Stimulated activated CD4-positive, alpha-beta T cell treated with anti-CD3 and anti-CD28 coated beads, Interleukin-2, amount 100 ng/mL, for 48 hours (primary cell): ENCODE data around the gene CALR3.
"Not testable (repeated sequence)": the region's sequence is repeated elsewhere in the genome, so short reads cannot be mapped to it uniquely, and the experiment has no call there.

Source experiments
- DNase-seq, 2 donors: peaks; one replicate each; pipeline ENCODE4 v3.0.0-alpha.2; 2020

CALR3 gene

GRCh38 chr19:16486476-16486875 is 9.5 kb downstream of the CALR3 start:
- DNase-seq: not testable (repeated sequence)

DNA sequence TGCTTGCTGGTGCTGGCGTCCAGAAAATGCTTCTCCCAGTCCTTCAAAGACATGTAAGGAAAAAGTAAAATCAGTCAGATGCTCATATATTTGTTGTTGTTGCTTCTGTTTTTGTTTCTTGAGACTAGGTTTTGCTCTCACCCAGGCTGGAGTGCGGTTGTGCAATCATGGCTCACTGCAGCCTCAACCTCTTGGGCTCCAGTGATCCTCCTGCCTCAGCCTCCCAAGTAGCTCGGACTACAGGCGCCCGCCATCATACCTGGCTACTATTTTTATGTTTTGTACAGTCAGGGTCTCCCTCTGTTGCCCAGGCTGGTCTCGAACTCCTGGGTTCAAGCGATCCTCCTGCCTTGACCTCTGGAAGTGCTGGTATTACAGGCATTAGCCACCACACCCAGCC is 13.2 kb downstream of the CALR3 start:
- DNase-seq: no peak

DNA sequence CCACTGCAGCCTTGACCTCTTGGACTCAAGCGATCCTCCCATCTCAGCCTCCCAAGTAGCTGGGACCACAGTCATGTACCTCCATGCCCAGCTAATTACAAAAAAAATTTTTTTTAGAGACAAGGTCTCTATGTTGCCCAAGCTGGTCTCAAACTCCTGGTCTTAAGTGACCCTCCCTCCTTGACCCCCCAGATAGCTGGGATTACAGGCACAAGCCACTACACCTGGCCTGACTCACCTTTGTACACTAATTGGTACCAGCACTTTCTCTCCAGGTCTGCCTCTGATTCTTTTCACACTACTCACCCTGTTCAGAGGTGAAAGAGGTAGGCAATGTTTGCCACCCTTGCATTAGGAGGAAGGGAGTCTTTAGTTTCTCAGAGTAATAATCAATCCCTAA is 18.7 kb downstream of the CALR3 start:
- no peak for DNase-seq

GRCh38 chr19:16476401-16476800 is 19.6 kb downstream of the CALR3 start:
- no peak for DNase-seq

DNA sequence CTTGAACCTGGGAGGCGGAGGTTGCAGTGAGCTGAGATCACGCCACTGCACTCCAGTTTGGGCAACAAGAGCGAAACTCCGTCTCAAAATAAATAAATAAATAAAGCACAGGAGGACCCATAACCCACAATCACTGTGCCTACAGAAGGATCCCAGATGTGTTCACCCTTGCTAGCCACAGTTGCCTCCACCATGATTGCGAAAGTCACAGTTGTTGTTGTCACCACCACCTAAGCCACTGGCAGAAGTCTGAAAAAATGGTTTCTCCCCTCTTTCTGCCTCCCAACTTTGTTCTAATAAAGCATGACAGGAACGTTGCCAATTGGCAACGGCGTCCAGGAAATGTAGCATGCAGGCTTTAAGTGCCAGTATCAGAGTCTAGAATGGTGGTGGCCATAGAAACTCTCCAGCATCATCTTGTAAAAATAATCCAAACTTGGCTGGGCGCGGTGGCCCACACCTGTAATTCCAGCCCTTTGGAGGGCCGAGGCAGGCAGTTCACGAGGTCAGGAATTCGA is 22.0 kb downstream of the CALR3 start:
- no peak for DNase-seq

- no peak for DNase-seq
Observed at GRCh38 chr19:16472992-16473391, 23.0 kb downstream of the CALR3 start.

DNA sequence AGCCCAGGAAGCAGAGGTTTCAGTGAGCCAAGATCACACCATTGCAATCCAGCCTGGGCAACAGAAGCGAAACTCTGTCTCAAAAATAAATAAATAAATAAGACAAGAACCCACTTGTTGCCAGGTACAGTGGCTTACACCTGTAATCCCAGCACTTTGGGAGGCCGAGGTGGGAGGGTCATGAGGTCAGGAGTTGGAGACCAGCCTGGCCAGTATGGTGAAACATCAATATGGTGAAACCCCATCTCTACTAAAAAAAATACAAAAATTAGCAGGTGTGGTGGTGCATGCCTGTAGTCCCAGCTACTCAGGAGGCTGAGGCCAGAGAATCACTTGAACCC is 23.4 kb downstream of the CALR3 start:
- DNase-seq: not testable (repeated sequence)

DNA sequence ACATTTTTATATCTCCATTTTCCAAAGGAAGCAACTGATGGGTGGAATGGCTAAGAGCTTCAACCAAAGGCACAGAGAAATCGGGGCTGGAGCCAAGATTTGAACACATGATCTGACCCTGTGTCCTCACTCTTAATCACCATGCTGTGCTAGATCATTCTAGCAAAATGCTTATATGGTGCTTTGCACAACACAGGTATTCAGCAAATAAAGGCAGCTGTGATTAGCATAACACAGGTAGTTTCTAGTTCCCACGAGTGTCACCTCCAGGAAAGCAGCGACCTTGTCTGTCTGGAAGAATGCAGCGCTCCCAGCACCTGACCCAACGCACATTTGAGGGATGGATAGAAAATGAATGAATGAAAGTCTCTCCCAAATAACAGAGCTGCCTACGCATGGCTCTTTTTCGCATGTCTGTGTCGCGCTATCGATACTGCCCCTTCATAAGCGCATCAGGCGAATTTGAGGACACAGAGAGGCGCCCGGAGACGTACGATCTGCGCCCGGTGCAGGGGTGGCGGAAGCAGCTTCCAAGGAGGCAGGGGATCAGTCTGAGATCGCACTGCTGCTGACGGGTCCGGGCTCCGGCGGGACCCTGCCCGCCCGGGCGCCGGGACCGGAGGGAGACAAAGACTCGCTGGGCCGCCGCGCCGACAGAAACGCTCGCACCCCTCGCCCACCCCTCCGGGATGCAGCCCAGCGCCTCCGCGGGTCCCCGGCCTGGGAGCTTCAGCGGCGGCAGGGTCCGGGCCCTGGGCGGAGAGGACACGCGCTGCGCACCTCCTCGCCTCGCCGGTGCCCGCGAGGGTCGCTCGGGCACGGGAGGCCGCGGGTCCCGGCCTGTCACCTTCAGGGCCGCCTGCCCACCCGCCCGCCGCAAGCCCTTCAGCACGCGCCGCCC is 24.8 kb downstream of the CALR3 start:
- peak in 1 of 2 donors; percentile 23 for DNase-seq

DNA sequence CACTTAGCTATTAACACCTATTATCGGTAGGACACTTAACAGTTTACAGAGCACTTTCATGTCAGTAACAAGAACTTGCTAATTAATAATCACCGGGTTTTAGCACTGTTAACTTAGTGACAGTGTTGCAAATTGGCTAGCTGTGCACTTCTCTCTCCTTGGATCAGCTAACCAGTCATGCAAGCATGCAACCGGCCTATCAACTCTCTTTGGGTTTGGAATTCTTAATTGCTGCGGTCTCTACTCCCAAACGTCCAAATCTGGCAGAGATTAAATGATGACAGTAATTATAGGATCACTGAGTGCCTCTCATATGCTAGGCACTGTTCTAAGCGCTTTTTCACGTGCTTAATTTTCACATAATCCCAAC is 25.4 kb downstream of the CALR3 start:
- DNase-seq: no peak

DNA sequence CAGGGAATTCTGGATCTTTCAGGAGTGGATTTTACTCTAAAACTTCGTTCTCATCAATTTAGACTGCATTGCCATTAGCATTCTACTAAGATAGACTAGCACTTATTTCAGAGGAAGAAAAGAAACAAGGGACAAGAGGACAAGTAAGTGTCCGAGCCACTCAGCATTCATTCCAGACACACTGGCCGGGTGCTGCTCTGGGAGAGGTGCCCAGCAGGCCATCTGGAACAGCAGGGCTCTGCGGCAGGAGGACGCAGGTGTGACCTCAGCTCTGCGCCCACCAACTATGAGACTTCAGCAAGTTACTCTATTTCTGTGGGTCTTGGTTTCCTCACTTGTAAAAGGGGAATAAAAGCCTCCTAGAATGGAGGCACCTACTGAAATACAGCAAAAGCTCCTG is 28.4 kb downstream of the CALR3 start:
- no peak for DNase-seq

DNA sequence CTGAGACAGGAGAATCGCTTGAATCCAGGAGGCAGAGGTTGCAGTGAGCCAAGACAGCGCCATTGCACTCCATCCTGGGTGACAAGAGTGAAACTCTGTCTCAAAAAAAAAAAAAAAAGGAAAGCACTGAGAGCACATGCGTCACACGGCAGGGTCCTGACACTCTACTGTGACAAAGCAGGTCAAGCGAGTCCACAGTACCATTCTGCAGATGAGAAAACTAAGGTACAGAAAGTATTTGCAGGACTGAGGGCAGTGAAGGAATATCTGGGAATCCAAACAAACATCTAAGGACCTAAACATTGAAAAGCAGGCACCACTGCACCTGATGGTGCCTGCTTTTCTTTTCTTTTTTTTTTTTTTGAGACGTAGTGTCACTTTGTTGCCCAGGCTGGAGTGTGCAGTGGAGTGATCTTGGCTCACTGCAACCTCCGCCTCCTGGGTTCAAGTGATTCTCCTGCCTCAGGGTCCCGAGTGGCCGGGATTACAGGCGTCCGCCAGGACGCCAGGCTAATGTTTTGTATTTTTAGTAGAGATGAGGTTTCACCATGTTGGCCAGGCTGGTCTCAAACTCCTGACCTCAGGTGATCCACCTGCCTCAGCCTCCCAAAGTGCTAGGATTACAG is 29.1 kb downstream of the CALR3 start:
- not testable (repeated sequence) for DNase-seq

- DNase-seq: no peak
Observed at GRCh38 chr19:16465239-16465638, 30.7 kb downstream of the CALR3 start.

GRCh38 chr19:16463991-16464575 is 31.9 kb downstream of the CALR3 start:
- DNase-seq: no peak

GRCh38 chr19:16463341-16463990 is 32.5 kb downstream of the CALR3 start:
- DNase-seq: no peak

DNA sequence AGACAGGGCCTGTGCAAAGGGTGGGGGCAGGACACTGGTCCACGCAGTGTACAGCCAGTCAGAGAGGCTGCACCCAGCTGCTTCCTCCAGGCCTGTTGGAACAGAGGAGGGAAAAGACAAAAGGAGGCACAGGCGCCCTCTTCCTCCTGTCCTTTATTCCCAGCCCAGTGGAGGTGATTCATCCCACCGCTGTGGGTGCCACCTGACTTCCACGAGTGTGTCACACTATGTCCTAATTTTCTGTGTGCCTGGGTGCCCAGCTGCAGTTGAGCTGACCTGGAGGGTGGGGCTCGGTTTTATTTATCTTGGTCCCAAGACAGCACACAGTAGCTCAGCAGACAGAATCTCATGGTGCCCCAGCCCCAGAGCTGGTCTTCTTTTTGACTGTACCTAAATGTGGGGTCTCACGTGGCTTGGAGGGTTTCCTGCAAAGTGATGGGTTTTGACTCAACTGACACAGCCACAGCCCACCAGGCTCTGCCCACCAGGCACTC is 33.2 kb downstream of the CALR3 start:
- DNase-seq: no peak

GRCh38 chr19:16461630-16462051 is 34.3 kb downstream of the CALR3 start:
- no peak for DNase-seq

GRCh38 chr19:16460454-16460853 is 35.5 kb downstream of the CALR3 start:
- DNase-seq: no peak

DNA sequence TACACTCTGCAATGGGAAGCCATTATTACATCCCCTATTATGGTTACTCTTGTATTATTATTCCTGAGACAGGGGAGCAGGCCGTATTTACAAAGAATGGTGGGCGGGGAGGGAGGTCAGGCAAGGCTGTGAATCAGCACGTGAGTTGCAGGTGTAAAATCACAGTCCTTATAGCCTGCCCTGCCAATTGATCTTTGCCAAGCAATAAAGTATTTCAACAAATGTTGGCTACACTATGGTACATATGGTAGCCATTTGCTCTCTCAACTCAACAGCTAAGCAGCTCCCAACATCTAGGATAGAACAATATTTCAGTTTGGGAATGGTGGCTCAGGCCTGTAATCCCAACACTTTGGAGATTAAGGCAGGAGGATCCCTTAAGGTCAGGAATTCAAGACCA is 36.3 kb downstream of the CALR3 start:
- no peak for DNase-seq

GRCh38 chr19:16458391-16459341 is 37.3 kb downstream of the CALR3 start:
- DNase-seq: no peak

GRCh38 chr19:16457954-16458331 is 38.0 kb downstream of the CALR3 start:
- no peak for DNase-seq

DNA sequence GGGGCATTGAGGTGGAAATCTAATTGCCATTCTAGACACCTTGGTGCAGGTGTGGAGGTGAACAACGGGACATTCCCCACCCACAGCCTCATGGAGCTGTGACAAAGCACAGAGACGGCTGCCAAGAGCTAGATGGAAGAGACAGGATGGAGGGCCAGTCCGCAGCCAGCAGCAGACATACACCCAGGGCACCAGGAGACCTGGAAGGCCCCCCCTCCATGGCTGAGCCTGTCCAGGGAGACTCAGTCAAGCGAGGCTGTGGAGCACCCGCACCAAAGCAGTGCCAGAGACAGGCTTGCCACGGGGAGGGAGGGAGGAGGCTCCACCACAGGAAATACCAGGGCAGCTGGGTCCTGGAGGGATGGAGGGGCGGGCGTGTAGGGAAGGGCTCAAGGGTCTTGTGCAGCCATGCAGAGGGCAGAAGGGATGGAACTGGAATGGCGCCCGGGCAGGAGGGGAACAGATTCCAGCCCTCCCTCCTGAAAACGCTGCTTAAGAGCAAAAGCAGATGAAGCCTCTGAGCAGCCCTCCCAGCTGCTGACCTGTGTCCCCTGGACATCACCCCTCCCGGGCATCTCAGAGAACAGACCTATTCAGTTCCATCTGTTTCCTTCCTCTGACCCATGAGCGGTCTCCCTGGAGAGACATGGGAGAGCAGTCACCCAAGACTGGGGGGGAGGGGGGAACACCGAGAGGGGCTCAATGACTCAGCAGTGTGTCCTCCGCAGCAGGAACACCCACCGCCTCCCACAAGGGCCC is 38.6 kb downstream of the CALR3 start:
- no peak for DNase-seq
